Esophagus squamous epithelium (tissue), 5 donors: ENCODE results near the gene LRRC36. TPM values are rescaled to one million over a fixed set of nuclear protein-coding genes. Genes with fewer than 3 reads are reported as not detected.

Experiments
- DNase-seq: peaks from one replicate; lab custom pipeline; 2025; lab: John Stamatoyannopoulos, UW
- H3K27ac ChIP-seq, 4 donors: fragments of 200-600 bp; sonication (generic); one replicate each; pipeline ENCODE4 v1.5.1; 2016 to 2019; ENCODE audit warnings: mild to moderate bottlenecking in 1 of 4
- H3K27me3 ChIP-seq, 4 donors: fragments of 200-600 bp; sonication (generic); 1 replicate in 3 of 4; 2 replicates in 1 of 4; pipeline versions ENCODE4 v1.5.1 to v1.6.0; 2017 to 2021; ENCODE audit warnings: antibody characterized with exemption in 1 of 4
- H3K36me3 ChIP-seq, 3 donors: fragments of 200-600 bp; sonication (generic); one replicate each; pipeline ENCODE4 v1.5.1; 2016 to 2019
- H3K4me1 ChIP-seq, 3 donors: fragments of 200-600 bp; sonication (generic); one replicate each; pipeline ENCODE4 v1.5.1; 2017 to 2019
- H3K4me3 ChIP-seq, 4 donors: fragments of 200-600 bp; sonication (generic); 1 replicate in 3 of 4; 2 replicates in 1 of 4; pipeline ENCODE4 v1.5.1; 2016 to 2019; ENCODE audit warnings: mild to moderate bottlenecking in 2 of 4, moderate library complexity in 1 of 4
- H3K9me3 ChIP-seq, 3 donors: fragments of 200-600 bp; sonication (generic); one replicate each; pipeline ENCODE4 v1.5.1; 2016 to 2019
- POLR2A ChIP-seq, 4 donors: fragments of 450-650 bp; IDR thresholded peaks; one replicate each; pipeline ENCODE4 v1.6.1; 2017; ENCODE audit warnings: antibody characterized with exemption in 4 of 4, mild to moderate bottlenecking in 4 of 4, moderate library complexity in 3 of 4
- WGBS, 2 donors: methylation state at CpG; one replicate each; pipeline ENCODE4 v1.1.5; 2018; 5-methylcytosine and 5-hydroxymethylcytosine counted together
- intact Hi-C: fragments of 100-400 bp; cut with DNase I; formaldehyde crosslinking; loops from one replicate; pipeline ENCODE4 v1.15.0; 2022
- total RNA-seq, 4 donors: library from RNA; depleted of rRNA; stranded (reverse); fragments of >200 nt; gene quantifications; one replicate each; pipeline ENCODE4 v1.1.0, GENCODE V29; 2016
- TF ChIP-seq, protein P1 (sequence below), 6 experiments: fragments of 450-650 bp in 4 of 6; fragments of 200-600 bp in 2 of 6; sonication (generic) in 2 of 6; IDR thresholded peaks; one replicate each; pipeline ENCODE4 v1.5.1; 2016 to 2019; ENCODE audit warnings: antibody characterized with exemption in 6 of 6, mild to moderate bottlenecking in 4 of 6, moderate library complexity in 4 of 6
- donor health status: DM: yes; HTN: yes; CAD: no.

Gene LRRC36
- total RNA-seq, 4 donors from 2014 or later: not detected

DNA sequence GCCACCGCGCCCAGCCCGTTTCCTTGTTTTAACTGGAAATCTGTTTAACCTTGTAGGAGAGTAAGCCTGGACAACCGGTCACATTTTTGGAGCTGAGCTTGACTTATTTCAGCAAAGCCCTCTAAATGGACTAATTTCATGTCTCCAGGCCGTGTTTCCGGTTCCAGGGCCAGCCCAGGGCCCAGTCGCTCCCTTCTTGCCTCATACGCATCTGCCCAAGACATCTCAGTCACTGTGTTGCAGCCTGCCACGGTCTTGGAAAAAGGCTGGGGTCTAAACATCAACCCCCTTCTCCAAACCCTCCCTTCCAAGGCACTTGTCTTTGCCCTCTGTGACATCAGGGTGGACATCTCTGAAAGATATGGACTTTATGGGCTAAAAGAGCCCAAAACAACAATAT is 28.3 kb upstream of the LRRC36 start:
- no peaks in the 10 kb centered on the region for H3K36me3 ChIP-seq
- peaks cover 4 to 15% (median 5%) of the 10 kb centered on the region in 3 donors for H3K4me1 ChIP-seq
- H3K27me3 ChIP-seq: peaks cover 0 to 5% (median 0%) of the 10 kb centered on the region in 4 donors
- H3K4me3 ChIP-seq: no peak overlapping the region
- no peak for DNase-seq
- TF ChIP-seq, protein P1, sequence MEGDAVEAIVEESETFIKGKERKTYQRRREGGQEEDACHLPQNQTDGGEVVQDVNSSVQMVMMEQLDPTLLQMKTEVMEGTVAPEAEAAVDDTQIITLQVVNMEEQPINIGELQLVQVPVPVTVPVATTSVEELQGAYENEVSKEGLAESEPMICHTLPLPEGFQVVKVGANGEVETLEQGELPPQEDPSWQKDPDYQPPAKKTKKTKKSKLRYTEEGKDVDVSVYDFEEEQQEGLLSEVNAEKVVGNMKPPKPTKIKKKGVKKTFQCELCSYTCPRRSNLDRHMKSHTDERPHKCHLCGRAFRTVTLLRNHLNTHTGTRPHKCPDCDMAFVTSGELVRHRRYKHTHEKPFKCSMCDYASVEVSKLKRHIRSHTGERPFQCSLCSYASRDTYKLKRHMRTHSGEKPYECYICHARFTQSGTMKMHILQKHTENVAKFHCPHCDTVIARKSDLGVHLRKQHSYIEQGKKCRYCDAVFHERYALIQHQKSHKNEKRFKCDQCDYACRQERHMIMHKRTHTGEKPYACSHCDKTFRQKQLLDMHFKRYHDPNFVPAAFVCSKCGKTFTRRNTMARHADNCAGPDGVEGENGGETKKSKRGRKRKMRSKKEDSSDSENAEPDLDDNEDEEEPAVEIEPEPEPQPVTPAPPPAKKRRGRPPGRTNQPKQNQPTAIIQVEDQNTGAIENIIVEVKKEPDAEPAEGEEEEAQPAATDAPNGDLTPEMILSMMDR (IDR thresholded peaks at IDR 0.05): no peak
- no peak for TF ChIP-seq POLR2A (IDR thresholded peaks at IDR 0.05)
- H3K27ac ChIP-seq: no peak overlapping the region
- intact Hi-C loops: no loop called here
- 92 to 94% methylated on average over 6 to 7 of the region's 9 CpGs for WGBS, 2 donors
- no peaks in the 10 kb centered on the region for H3K9me3 ChIP-seq

DNA sequence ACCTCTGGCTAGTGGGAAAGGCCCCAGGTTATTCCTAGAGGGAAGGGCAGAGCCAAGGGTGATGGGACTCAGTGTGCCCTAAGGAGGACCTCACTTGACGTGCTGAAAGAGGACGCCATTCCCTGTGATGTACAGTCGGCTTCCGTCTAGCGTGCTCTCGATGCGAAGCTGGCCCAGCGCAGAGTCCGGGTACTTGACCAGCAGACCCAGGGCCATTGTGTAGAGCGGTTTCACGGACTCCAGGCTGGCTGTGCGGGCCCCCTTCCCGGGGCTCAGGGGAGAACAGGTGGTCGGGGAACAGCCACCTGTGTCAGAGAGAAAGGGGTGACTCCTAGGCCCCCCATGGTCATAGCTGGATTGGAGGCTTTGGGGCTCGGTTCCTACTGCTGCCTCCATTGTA is 27.3 kb upstream of the LRRC36 start:
- no peak overlapping the region for H3K27ac ChIP-seq
- peaks cover 0 to 4% (median 0%) of the 10 kb centered on the region in 4 donors for H3K27me3 ChIP-seq
- peaks cover 4 to 15% (median 5%) of the 10 kb centered on the region in 3 donors for H3K4me1 ChIP-seq
- no peak overlapping the region for H3K4me3 ChIP-seq
- no peaks in the 10 kb centered on the region for H3K36me3 ChIP-seq
- no peak for TF ChIP-seq POLR2A (IDR thresholded peaks at IDR 0.05)
- TF ChIP-seq, protein P1 (IDR thresholded peaks at IDR 0.05): no peak
- 89% methylated on average over 14 of the region's 15 CpGs; no CpG with 5 or more reads in 1 of the 2 donors for WGBS, 2 donors
- no peak for DNase-seq
- H3K9me3 ChIP-seq: no peaks in the 10 kb centered on the region
- intact Hi-C loops: no loop called here

DNA sequence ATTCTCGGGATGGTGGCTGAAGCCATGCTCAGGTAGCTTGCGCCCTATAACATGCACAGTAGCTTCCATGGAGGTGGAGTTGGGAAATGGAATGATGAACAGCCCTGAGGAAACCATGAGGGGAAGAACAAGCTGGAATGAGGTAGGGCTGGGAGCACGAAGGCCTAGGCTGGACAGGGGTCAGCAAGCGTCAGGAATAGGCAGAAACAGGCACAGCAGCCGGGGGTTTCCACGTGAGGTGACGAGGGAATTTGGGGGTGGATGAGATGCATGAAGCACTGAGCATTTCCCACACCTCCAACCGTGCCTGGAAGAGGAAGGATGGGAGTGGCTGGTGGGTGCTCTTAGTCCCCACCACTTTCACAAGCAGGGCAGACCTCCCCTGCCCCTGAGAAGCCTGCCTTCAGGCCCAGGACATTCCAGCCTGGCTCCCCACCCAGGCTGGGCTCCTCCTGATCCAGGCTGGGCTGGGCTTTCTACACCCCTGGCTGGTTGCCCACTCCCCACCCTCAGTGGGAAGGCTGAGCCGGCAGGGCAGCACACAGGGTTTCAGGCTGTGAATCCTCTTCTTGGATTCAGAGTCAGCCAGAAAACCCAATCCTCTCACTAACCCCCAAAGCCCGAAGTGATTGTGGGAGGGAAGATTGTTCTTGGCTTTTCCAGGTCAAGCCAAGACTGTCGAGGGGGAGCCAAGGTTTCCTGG is 25.4 kb upstream of the LRRC36 start:
- 65 to 73% methylated on average over 8 to 10 of the region's 11 CpGs for WGBS, 2 donors
- TF ChIP-seq, protein P1 (IDR thresholded peaks at IDR 0.05): no peak
- TF ChIP-seq POLR2A (IDR thresholded peaks at IDR 0.05): no peak
- DNase-seq: no peak

DNA sequence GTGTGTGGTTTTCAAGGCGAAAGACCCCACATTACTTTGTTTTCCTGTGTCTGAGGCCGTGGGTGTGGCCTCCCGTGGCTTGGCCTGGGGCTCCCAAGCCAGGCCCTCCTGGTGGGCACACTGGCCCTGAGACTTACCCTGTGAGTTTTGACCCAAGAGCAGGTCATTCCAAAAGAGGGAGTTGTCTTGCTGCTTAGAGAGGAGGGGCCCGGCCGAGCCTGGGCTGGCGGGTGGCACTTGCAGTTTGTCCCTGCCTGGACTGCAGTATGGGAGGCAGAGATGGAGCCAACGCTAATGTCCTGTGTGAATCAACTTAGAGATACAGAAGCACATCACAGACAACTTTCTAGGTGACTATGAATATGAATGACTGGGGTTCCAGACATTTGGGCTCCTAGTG is 24.5 kb upstream of the LRRC36 start:
- whole genome bisulfite sequencing, 2 donors: 73 to 85% methylated on average over 2 to 5 of the region's 7 CpGs
- TF ChIP-seq, protein P1 (IDR thresholded peaks at IDR 0.05): no peak
- no peak for TF ChIP-seq POLR2A (IDR thresholded peaks at IDR 0.05)
- no peaks in the 10 kb centered on the region for H3K36me3 ChIP-seq
- intact Hi-C loops: no loop called here
- no peaks in the 10 kb centered on the region for H3K9me3 ChIP-seq
- H3K27me3 ChIP-seq: no peaks in the 10 kb centered on the region
- no peak overlapping the region for H3K4me3 ChIP-seq
- H3K4me1 ChIP-seq: peaks cover 4 to 15% (median 5%) of the 10 kb centered on the region in 3 donors
- H3K27ac ChIP-seq: peak overlapping the region in 1 of 4 donors; percentile 7
- DNase-seq: no peak

More for the DNA sequence above, 25.4 kb upstream of the LRRC36 start:
- Histone ChIP-seq H3K27me3 (no peaks in the 10 kb centered on the region), H3K4me3 (no peak overlapping the region), H3K9me3 (no peaks in the 10 kb centered on the region), H3K4me1 (peaks cover 4 to 15% (median 5%) of the 10 kb centered on the region in 3 donors), H3K27ac (peak overlapping the region in 3 of 4 donors; percentile 7 to 49 (median 17)), H3K36me3 (no peaks in the 10 kb centered on the region)
- intact Hi-C loops: no loop called here

DNA sequence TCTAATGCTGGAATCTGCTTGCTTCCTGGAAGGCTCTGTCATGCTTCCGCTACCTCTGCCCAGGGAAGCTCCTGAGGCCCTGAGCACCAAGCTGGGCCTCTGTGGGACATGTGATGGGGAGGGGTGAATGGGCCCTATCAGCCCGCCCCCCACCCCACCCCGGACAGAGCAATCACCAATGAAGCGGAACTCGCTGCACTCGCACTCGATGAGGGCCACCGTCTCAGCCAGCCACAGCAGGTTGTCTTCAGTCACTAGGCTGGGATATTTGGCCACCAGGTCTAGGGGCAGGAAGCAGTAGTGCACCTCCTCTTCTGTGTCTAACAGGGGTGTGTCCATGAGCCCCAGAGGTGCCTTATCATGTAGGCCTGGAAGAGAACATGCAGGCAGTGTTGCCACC is 23.6 kb upstream of the LRRC36 start:
- no peaks in the 10 kb centered on the region for H3K36me3 ChIP-seq
- no peak for DNase-seq
- no peak overlapping the region for H3K4me3 ChIP-seq
- H3K27me3 ChIP-seq: no peaks in the 10 kb centered on the region
- intact Hi-C loops: no loop called here
- no peaks in the 10 kb centered on the region for H3K9me3 ChIP-seq
- no peak overlapping the region for H3K27ac ChIP-seq
- WGBS, 2 donors: 100% methylated on average over 1 of the region's 8 CpGs; no CpG with 5 or more reads in 1 of the 2 donors
- TF ChIP-seq, protein P1 (IDR thresholded peaks at IDR 0.05): no peak
- TF ChIP-seq POLR2A (IDR thresholded peaks at IDR 0.05): no peak
- H3K4me1 ChIP-seq: peaks cover 4 to 15% (median 5%) of the 10 kb centered on the region in 3 donors
